ENCODE data around the gene KCTD10.

DNA sequence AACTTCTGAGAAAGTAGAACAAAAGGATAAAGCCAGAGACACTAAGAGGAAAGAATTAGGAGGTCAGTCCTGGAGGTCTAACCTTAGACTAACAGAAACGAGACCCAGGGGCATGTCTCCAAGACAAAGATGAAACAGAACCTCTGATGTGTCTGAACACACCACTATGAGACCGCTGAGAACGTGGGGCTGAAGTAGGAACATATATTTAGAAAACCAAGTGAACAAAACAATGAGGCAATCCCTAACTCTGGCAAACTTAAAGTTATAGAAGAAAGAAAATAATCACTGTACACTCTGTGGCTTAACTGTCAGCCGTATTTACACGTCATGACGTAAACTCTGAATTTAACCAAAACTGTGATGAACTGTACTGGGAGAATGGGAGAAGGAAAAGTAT is 17.9 kb downstream of the KCTD10 start:
- TF ChIP-seq, protein P1, sequence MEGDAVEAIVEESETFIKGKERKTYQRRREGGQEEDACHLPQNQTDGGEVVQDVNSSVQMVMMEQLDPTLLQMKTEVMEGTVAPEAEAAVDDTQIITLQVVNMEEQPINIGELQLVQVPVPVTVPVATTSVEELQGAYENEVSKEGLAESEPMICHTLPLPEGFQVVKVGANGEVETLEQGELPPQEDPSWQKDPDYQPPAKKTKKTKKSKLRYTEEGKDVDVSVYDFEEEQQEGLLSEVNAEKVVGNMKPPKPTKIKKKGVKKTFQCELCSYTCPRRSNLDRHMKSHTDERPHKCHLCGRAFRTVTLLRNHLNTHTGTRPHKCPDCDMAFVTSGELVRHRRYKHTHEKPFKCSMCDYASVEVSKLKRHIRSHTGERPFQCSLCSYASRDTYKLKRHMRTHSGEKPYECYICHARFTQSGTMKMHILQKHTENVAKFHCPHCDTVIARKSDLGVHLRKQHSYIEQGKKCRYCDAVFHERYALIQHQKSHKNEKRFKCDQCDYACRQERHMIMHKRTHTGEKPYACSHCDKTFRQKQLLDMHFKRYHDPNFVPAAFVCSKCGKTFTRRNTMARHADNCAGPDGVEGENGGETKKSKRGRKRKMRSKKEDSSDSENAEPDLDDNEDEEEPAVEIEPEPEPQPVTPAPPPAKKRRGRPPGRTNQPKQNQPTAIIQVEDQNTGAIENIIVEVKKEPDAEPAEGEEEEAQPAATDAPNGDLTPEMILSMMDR (IDR thresholded peaks at IDR 0.05), result no peak
- TF ChIP-seq MAZ (IDR thresholded peaks at IDR 0.05; ENCODE audit: borderline replicate concordance, low read depth, low read length), result no peak
- TF ChIP-seq POLR2A (IDR thresholded peaks at IDR 0.05; ENCODE audit: low read length), result no peak
- no peak for TF ChIP-seq RNF2 (IDR thresholded peaks at IDR 0.05; ENCODE audit: borderline replicate concordance, low read depth)

Measured in A549 (cell line).